Adrenal gland (tissue), 12 donors: ENCODE measurements around the gene CREG2. TPM values are rescaled to one million over a fixed set of nuclear protein-coding genes. Genes with fewer than 3 reads are reported as not detected.
A peak's percentile ranks its signal among the peaks of the same experiment; 100 is the strongest.

Source experiments
- DNase-seq, 7 donors: peaks; one replicate each; pipeline ENCODE4 v3.0.0-alpha.2; 2019 to 2020
- H3K27ac ChIP-seq, 5 donors: fragments of 200-600 bp; sonication (generic) in 4 of 5; 1 replicate in 3 of 5; 2 replicates in 2 of 5; pipeline versions ENCODE4 v1.5.1 to v1.8.0; 2016 to 2020; ENCODE audit warnings: mild to moderate bottlenecking in 1 of 5
- H3K27me3 ChIP-seq: fragments of 200-600 bp; 2 replicates; pipeline ENCODE4 v1.8.0; 2021
- H3K36me3 ChIP-seq, 2 donors: fragments of 200-600 bp; replicated peaks in 1 of 2; 1 replicate in 1 of 2; 2 replicates in 1 of 2; pipeline versions ENCODE4 v1.5.1 to v1.8.0; 2018 to 2022
- H3K4me1 ChIP-seq, 2 donors: fragments of 200-600 bp; replicated peaks in 1 of 2; 1 replicate in 1 of 2; 2 replicates in 1 of 2; pipeline versions ENCODE4 v1.5.1 to v1.8.0; 2018 to 2021
- H3K4me3 ChIP-seq, 4 donors: fragments of 200-600 bp; sonication (generic) in 3 of 4; one replicate each; pipeline ENCODE4 v1.5.1; 2016 to 2018
- H3K9me3 ChIP-seq, 3 donors: fragments of 200-600 bp; sonication (generic) in 1 of 3; replicated peaks in 1 of 3; 1 replicate in 2 of 3; 2 replicates in 1 of 3; pipeline versions ENCODE4 v1.5.1 to v1.8.0; 2016 to 2021
- CTCF ChIP-seq, 6 experiments: fragments of 450-650 bp in 4 of 6; fragments of 200-600 bp in 2 of 6; sonication (generic) in 1 of 6; IDR thresholded peaks; 1 replicate in 5 of 6; 2 replicates in 1 of 6; pipeline versions ENCODE4 v1.5.1 to v1.8.0; 2016 to 2021; ENCODE audit warnings: antibody characterized with exemption in 6 of 6, mild to moderate bottlenecking in 2 of 6, moderate library complexity in 1 of 6
- POLR2A ChIP-seq, 2 donors: fragments of 450-650 bp; IDR thresholded peaks; one replicate each; pipeline ENCODE4 v1.6.1; 2017; ENCODE audit warnings: antibody characterized with exemption in 2 of 2, mild to moderate bottlenecking in 2 of 2, moderate library complexity in 1 of 2
- WGBS, 4 donors: extraction: QIAGEN DNeasy Blood & Tissue Kit in 2 of 4; methylation state at CpG; one replicate each; pipeline versions ENCODE4 v1.1.5 to v1.1.7; 2013 to 2017; 5-methylcytosine and 5-hydroxymethylcytosine counted together
- intact Hi-C, 2 donors: fragments of 100-400 bp; cut with DNase I; formaldehyde crosslinking; loops; one replicate each; pipeline versions ENCODE4 v1.14.1 to v1.15.0; 2022 to 2023
- polyA plus RNA-seq, 3 donors: library from polyadenylated mRNA; stranded (reverse); fragments of 200-250 nt in 2 of 3; fragments of 350-450 nt in 1 of 3; fragmentation: Illumina TruSeq in 1 of 3; extraction: RNeasy Lipid Tissue Mini Kit (QIAGEN cat#74804) in 1 of 3; gene quantifications; one replicate each; pipeline ENCODE4 v1.2.3, GENCODE V29; 2013 to 2014
- total RNA-seq, 9 donors: library from RNA; depleted of rRNA in 4 of 9; stranded (reverse); fragments of >200 nt in 4 of 9; fragments of 120-200 nt in 1 of 9; fragmentation: NEBNext Ultra II Directional in 1 of 9; extraction: Animal tissue kit (Norgen Biotek cat#: 25700) in 1 of 9; gene quantifications; one replicate each; pipeline versions ENCODE4 v1.1.0 to v1.2.4, GENCODE V29; 2013 to 2023
- donor health status: healthy with polysubstance abuse.
- donor health status: Bipolar disorder and iron deficiency.
- donor health status: DM: yes; HTN: yes; CAD: no.
- donor health status: DM: no; HTN: no; CAD: no.
- donor health status: DM: no; HTN: no; CAD: no.
- donor health status: DM: yes; HTN: yes; CAD: no.

Gene CREG2
- total and polyA plus RNA-seq, 12 donors = 0.02 to 0.55 (median 0.26) TPM; not detected in 8

DNA sequence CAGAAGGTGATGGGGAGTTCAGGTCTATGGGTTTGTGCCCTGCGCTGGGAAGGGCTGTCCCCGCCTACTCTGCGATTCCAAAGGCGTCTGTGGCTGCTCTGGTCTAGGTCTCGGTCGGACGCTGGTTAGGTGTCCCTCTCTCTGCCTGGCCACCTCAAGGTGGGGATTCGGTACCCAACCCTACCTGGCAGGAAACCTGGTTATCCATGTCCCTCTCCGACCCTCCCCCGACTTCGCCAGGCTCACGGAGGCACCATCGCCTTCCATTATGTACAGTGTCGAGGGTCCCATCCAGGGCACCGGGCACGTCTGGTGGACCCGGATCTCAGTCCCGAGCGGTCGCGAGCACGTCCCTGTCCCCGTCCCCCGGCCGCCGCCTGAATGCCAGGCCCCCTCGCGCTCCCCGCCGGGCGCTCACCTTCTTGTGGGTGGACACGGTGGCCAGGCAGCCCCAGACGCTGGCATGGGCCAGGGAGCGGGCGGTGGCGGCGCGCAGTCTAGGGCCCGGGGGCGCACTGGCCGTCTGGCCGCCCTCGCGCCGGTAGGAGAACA lies 628 bp downstream of the CREG2 start:
- Histone ChIP-seq H3K27me3 (peaks cover 26% of the 10 kb centered on the region), H3K4me3 (peak overlapping the region in 2 of 4 donors; percentile 8 to 48), H3K36me3 (no peaks in the 10 kb centered on the region), H3K27ac (no peak overlapping the region), H3K9me3 (no peaks in the 10 kb centered on the region), H3K4me1 (peaks cover 9 to 16% of the 10 kb centered on the region in 2 donors)
- intact Hi-C loops = loop anchor here in 1 of 2 donors (5.0 kb wide), 1 partner anchor 44 kb away; no protein-coding TSS in a partner anchor
- TF ChIP-seq CTCF (IDR thresholded peaks at IDR 0.05) = no peak
- no peak for TF ChIP-seq POLR2A (IDR thresholded peaks at IDR 0.05)
- DNase-seq = peak in 2 of 7 donors; percentile 13 to 18
- 3 to 21% (median 5%) methylated on average over 6 to 45 of the region's 45 CpGs for WGBS, 4 donors

DNA sequence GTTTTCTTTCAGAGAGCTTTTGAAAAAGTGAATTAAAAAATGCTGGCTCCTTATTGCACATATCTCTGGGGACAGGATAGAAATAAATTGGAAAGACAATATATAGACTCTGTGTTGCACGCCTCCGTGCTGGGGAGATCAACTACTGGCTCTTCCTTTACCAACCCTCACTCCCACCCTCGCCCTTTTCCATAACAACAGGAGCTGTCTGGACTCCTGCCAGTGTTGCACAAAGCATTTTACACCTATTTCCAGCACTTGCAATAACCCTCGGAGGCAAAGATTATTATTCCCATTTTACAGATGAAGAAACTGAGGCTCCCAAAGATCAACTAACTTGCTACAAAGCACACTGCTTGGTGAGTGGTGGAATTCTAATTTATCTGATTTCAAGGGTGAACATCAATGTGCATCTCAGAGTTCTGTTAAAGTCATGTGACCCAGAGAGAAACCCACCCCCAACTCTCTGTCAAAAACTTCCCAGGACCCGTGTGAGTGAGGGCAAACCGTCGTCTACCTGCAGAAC lies 4.2 kb downstream of the CREG2 start:
- TF ChIP-seq CTCF (IDR thresholded peaks at IDR 0.05) (no peak), POLR2A (IDR thresholded peaks at IDR 0.05) (no peak)
- intact Hi-C loops = no loop called here
- Histone ChIP-seq H3K36me3 (no peaks in the 10 kb centered on the region), H3K9me3 (no peaks in the 10 kb centered on the region), H3K4me1 (peaks cover 9 to 16% of the 10 kb centered on the region in 2 donors), H3K27ac (no peak overlapping the region), H3K27me3 (peaks cover 8% of the 10 kb centered on the region), H3K4me3 (no peak overlapping the region)
- DNase-seq = no peak
- 70 to 85% (median 75%) methylated on average over 7 of the region's 7 CpGs for WGBS, 4 donors

DNA sequence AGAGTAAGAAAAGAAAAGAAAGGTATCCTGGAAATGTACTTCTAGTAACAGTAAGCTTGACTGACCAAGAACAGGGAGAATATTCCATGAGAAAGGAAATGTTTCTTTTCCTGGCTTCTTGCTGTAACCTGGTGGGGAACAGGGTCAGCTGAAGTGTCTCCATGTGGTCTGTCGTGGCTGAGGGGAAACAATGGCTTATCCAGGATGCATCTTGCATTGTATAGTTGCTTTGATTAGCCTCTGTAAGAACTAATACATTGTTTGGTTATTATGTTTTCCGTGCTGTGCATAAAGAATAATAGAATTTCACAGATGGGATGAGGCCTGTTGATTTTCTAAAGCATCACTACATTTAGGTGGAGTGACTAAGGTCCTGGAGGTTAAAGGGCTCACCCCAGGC lies 4.9 kb downstream of the CREG2 start:
- peaks cover 9 to 11% of the 10 kb centered on the region in 2 donors for H3K4me1 ChIP-seq
- no peak for DNase-seq
- no peaks in the 10 kb centered on the region for H3K36me3 ChIP-seq
- H3K9me3 ChIP-seq = no peaks in the 10 kb centered on the region
- TF ChIP-seq CTCF (IDR thresholded peaks at IDR 0.05) = no peak
- TF ChIP-seq POLR2A (IDR thresholded peaks at IDR 0.05) = no peak
- H3K4me3 ChIP-seq = no peak overlapping the region
- H3K27ac ChIP-seq = no peak overlapping the region
- 70 to 90% (median 83%) methylated on average over 2 of the region's 2 CpGs for WGBS, 4 donors
- H3K27me3 ChIP-seq = peaks cover 1% of the 10 kb centered on the region
- intact Hi-C loops = no loop called here

DNA sequence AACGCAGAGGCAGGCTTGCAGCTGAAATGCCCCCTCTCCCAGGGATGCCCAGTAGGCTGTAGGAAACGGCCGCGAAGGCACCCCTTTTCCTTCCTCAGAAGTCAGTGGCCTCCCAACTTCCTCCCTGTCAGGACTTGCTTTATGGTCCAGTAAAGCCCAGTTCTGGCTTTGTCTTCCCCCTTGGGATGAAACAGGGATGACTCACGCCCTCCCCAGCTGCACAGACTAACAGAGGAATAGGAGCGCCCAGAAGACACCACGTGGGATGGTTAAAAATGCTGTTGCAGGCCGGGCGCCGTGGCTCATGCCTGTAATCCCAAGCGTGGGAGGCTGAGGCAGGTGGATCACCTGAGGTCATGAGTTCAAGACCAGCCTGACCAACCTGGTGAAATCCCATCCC lies 6.9 kb downstream of the CREG2 start:
- 42 to 85% (median 73%) methylated on average over 6 to 11 of the region's 11 CpGs for WGBS, 4 donors
- no peak overlapping the region for H3K4me3 ChIP-seq
- H3K9me3 ChIP-seq = no peaks in the 10 kb centered on the region
- TF ChIP-seq CTCF (IDR thresholded peaks at IDR 0.05) (no peak), POLR2A (IDR thresholded peaks at IDR 0.05) (no peak)
- H3K36me3 ChIP-seq = no peaks in the 10 kb centered on the region
- H3K4me1 ChIP-seq = no peaks in the 10 kb centered on the region
- intact Hi-C loops = no loop called here
- H3K27ac ChIP-seq = no peak overlapping the region
- no peaks in the 10 kb centered on the region for H3K27me3 ChIP-seq
- DNase-seq = peak in 5 of 7 donors; percentile 14 to 54 (median 19)
